ENCODE results near the gene DIS3L2.
"Not testable (repeated sequence)": the region's sequence is repeated elsewhere in the genome, so short reads cannot be mapped to it uniquely, and the experiment has no call there.

Gene DIS3L2

DNA sequence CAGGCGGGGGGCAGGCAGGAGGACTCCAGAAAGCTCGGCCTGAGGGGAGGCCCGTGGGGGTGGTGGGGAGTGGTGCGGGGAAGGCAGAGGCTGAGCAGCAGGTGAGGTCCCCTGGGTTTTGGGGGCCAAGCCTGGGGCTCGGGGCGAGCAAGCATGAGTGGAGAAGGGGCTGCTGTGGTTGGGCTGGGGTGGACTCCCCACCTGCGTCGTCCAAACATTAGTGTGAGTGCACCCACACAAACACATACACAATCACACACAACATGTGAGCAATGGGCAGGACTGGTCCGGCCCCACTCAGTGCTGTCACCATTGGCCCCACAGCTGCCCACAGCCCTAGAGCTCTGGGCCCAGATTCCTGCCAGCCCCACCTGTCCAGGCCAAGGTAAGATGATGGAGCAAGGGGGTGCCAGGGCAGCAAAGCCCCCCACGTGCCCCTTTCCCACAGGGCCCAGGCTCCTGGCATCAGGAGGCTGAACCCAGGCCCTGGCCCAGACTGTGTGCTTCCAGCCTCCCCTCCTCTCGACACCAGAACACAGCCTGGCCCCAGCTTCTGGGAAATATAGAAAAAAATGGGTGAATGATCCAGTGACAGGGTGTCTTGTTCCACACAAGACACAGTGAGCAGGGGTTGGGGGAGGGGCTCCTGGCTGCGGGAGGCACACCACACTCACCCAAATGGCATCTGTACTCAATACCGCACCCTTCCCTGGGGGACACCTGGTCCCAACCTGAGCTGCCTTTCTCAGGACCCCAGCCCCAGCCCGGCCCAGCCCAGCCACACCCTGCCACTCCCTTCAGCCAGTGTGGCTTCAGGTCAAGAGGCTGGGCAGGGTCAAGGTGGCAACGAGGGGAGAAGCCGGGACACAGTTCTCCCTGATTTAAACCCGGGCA, 416.6 kb downstream of the DIS3L2 start:
- no peak for DNase-seq

DNA sequence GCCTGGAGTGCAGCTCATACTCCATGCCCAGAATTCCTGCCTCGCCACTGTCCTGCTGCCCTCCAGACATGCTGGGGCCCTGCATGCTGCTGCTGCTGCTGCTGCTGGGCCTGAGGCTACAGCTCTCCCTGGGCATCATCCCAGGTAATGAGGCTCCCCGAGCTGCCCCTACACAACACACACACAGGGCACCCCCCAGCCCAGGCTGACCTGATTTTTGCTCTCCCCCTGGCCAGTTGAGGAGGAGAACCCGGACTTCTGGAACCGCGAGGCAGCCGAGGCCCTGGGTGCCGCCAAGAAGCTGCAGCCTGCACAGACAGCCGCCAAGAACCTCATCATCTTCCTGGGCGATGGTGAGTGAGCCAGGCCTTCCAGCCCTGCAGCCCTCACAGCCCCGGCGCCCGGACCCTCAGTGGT, 417.2 kb downstream of the DIS3L2 start, which contains the start of gene ALPP:
Gene ALPP, plus strand, starts transcription at position 17 of the 417 bp plus-strand sequence. Its CDS starts 52 bp downstream, at position 69.
- not testable (repeated sequence) for DNase-seq

DNA sequence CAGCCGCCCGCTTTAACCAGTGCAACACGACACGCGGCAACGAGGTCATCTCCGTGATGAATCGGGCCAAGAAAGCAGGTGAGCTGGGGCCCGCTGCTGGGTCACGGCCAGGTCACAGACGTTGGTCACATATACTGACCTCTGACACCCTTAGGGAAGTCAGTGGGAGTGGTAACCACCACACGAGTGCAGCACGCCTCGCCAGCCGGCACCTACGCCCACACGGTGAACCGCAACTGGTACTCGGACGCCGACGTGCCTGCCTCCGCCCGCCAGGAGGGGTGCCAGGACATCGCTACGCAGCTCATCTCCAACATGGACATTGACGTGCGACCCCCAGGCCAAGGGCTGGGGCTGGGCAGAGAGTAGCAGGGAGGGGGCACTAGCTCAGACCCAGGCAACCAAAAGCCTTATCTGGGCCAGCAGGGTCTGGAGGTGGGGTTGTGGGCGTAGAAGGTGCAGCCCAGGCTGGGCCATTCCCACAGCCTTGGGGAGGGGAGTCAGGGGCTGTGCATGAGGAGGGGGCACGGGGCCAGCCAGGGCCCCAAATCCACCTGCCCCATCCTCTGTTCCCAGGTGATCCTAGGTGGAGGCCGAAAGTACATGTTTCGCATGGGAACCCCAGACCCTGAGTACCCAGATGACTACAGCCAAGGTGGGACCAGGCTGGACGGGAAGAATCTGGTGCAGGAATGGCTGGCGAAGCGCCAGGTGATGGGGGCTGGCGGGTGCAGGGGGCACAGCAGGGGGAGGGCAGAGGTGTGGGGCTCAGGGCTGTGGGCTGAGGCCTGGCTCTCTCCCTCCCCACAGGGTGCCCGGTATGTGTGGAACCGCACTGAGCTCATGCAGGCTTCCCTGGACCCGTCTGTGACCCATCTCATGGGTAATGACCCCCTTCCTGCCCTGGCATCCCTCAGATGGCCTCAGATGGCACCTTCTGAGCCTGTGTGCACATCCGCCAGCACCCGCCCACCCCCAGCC, 418.4 kb downstream of the DIS3L2 start:
- not testable (repeated sequence) for DNase-seq

DNA sequence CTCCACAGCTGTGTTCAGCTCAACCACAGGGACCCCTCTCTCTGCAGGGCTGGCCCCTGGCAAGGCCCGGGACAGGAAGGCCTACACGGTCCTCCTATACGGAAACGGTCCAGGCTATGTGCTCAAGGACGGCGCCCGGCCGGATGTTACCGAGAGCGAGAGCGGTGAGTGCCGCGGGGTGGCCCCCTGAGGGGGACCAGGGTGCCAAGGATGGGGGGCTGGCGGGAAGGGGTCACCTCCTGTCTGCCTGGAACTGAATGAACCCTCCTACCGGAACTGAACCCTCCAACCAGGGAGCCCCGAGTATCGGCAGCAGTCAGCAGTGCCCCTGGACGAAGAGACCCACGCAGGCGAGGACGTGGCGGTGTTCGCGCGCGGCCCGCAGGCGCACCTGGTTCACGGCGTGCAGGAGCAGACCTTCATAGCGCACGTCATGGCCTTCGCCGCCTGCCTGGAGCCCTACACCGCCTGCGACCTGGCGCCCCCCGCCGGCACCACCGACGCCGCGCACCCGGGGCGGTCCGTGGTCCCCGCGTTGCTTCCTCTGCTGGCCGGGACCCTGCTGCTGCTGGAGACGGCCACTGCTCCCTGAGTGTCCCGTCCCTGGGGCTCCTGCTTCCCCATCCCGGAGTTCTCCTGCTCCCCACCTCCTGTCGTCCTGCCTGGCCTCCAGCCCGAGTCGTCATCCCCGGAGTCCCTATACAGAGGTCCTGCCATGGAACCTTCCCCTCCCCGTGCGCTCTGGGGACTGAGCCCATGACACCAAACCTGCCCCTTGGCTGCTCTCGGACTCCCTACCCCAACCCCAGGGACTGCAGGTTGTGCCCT, 419.9 kb downstream of the DIS3L2 start:
- DNase-seq = not testable (repeated sequence)

DNA sequence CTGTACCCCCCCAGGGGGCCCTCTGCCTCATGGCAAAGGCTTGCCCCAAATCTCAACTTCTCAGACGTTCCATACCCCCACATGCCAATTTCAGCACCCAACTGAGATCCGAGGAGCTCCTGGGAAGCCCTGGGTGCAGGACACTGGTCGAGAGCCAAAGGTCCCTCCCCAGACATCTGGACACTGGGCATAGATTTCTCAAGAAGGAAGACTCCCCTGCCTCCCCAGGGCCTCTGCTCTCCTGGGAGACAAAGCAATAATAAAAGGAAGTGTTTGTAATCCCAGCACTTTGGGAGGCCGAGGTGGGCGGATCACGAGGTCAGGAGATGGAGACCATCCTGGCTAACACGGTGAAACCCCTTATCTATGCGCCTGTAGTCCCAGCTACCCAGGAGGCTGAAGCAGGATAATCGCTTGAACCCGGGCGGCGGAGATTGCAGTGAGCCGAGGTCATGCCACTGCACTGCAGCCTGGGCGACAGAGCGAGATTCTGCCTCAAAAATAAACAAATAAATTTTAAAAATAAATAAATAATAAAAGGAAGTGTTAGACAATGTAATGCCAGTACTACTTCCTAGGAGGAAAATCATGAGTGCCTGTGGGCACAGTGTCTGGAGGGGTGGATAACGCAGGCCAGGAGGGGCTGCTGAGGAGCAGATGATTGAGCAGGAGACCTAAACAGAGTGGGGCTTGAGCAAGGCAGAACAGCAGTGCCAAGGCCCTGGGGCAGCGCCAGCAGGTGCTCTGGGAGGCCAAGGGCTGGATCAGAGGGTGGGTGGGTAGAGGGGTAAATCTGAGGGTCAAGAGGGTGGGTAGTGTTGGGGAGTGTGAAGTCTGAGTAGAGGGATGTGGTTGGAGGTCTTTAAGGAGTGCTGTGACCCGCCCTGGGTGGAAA, 421.1 kb downstream of the DIS3L2 start:
- DNase-seq = no peak

DNA sequence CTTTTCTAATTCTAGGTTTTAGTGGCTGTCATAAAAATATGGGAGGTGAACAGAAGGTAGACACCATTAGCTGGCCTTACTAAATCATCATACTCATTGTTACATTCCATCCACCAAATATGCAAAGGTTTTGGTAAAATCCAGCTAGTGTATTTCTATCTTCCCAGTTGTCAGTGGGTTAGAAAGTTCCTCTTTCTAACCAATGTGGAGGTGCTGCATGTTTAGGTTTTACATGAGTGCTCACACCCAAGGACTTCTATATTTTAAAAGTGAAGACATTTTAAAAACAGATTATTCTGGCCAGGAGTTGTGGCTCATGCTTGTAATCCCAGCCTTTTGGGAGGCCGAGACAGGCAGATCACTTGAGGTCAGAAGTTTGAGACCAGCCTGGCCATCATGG, 423.0 kb downstream of the DIS3L2 start:
- no peak for DNase-seq

DNA sequence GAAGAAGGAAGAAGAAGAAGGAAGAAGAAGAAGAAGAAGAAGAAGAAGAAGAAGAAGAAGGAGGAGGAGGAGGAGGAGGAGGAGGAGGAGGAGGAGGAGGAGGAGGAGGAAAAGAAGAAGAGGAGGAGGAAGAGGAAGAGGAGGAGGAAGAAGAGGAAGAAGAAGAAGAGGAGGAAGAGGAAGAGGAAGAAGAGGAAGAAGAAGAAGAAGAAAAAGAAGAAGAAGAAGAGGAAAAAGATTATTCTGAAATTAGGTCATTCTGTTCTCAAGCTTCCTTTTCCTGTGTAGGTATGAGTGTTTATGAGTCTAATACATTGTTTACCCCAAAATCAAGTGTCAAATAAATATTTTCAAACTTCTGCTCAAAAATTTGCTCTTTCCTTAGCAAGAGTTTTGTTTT, 423.5 kb downstream of the DIS3L2 start:
- DNase-seq = not testable (repeated sequence)

DNA sequence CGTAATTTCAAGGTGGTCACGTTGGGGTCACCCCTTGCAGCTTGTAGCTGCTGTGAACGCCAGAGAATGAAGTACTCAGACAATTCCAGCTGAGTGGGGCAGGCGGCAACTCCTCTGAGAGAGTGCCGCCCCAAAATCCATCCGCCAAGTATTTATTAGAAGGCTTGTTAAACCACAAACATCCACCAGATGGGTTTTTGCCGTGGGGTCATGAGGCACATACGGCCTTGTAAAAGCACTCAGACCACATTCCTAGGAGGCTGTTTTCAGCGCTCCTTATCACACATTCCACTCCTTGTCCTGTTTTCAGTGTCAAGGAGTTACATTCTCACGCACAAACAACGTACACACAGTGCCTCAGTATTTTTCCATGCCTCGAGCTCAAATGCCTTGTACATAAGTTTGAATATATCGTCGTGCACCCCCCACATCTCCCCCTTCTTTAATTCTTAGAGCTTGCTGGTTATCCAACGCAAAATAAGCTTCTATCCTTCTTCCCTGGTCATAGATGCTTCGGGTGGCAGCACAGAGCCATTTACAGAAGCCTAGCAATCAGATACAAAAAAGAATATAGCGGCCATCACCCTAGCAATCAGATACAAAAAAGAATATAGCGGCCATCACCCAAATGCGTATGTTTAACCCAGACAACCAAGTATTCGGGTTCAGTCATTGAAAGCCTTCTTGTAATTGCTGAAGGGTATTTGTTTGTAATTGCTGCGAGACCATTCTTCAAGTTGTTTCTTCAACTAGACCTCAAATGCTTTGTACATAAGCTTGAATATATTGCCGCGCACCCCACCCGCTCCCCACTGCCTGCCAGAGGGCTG, 424.4 kb downstream of the DIS3L2 start:
- no peak for DNase-seq

DNA sequence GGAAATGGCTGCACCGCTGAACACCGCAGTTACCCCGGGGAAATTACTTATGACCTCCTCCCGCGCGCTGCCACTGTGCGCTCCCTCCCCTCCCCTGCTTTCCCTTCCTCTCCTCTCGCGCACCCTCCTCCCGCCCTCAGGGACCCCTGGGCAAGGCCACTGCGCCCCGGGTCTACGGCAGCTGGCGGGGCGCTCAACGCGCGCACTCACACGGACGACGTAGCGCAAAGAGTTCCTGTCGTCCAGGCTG, 424.9 kb downstream of the DIS3L2 start:
- DNase-seq = no peak

All from hematopoietic multipotent progenitor cell treated with erythropoietin and hydrocortisone succinate and interleukin-3 and kit ligand, for 8 days (in vitro differentiated cells).